ENCODE data around the gene PRKN.

Gene PRKN

GRCh38 chr6:161455848-161456247, 1271.7 kb downstream of the PRKN start:
- TF ChIP-seq CTCF (conservative IDR thresholded peaks at IDR 0.05) = 0 out of 2 replicates have a peak, but pooled peaks have one; percentile 6
- H3K27ac ChIP-seq = no peak overlapping the region

GRCh38 chr6:161453558-161453957, 1274.0 kb downstream of the PRKN start:
- TF ChIP-seq CTCF (conservative IDR thresholded peaks at IDR 0.05) = no peak
- H3K27ac ChIP-seq = no peak overlapping the region

GRCh38 chr6:161452241-161452640, 1275.3 kb downstream of the PRKN start:
- no peak overlapping the region for H3K27ac ChIP-seq
- TF ChIP-seq CTCF (conservative IDR thresholded peaks at IDR 0.05) = no peak

- no peak for TF ChIP-seq CTCF (conservative IDR thresholded peaks at IDR 0.05)
Observed at GRCh38 chr6:161449521-161449920, 1278.0 kb downstream of the PRKN start.

GRCh38 chr6:161446949-161447348, 1280.6 kb downstream of the PRKN start:
- no peak for TF ChIP-seq CTCF (conservative IDR thresholded peaks at IDR 0.05)
- no peak overlapping the region for H3K27ac ChIP-seq

More at GRCh38 chr6:161449521-161449920, 1278.0 kb downstream of the PRKN start:
- no peak overlapping the region for H3K27ac ChIP-seq

GRCh38 chr6:161446296-161446925, 1281.2 kb downstream of the PRKN start:
- no peak overlapping the region for H3K27ac ChIP-seq
- no peak for TF ChIP-seq CTCF (conservative IDR thresholded peaks at IDR 0.05)

GRCh38 chr6:161445021-161445799, 1282.4 kb downstream of the PRKN start:
- no peak for TF ChIP-seq CTCF (conservative IDR thresholded peaks at IDR 0.05)
- H3K27ac ChIP-seq = no peak overlapping the region

Measured in VCaP (cell line).